Sigmoid colon (tissue), 4 donors: Measurements from ENCODE around the gene RALGDS.

Experiments
- CTCF ChIP-seq, 4 experiments: fragments of 450-650 bp in 3 of 4; fragments of 200-600 bp in 1 of 4; IDR thresholded peaks; one replicate each; pipeline ENCODE4 v1.5.1; 2016 to 2019; ENCODE audit warnings: antibody characterized with exemption in 4 of 4, mild to moderate bottlenecking in 3 of 4, moderate library complexity in 2 of 4
- EP300 ChIP-seq, 4 donors: sonication (generic); formaldehyde crosslinking; IDR thresholded peaks; one replicate each; pipeline ENCODE4 v1.6.1; 2017; ENCODE audit warnings: antibody characterized with exemption in 4 of 4
- POLR2A ChIP-seq, 2 donors: fragments of 450-650 bp; IDR thresholded peaks; one replicate each; pipeline ENCODE4 v1.6.1; 2016; ENCODE audit warnings: antibody characterized with exemption in 2 of 2, mild to moderate bottlenecking in 2 of 2, moderate library complexity in 2 of 2
- POLR2AphosphoS5 ChIP-seq, 4 donors: sonication (generic); formaldehyde crosslinking; IDR thresholded peaks; one replicate each; pipeline ENCODE4 v1.6.1; 2017; ENCODE audit warnings: antibody characterized with exemption in 4 of 4

DNA sequence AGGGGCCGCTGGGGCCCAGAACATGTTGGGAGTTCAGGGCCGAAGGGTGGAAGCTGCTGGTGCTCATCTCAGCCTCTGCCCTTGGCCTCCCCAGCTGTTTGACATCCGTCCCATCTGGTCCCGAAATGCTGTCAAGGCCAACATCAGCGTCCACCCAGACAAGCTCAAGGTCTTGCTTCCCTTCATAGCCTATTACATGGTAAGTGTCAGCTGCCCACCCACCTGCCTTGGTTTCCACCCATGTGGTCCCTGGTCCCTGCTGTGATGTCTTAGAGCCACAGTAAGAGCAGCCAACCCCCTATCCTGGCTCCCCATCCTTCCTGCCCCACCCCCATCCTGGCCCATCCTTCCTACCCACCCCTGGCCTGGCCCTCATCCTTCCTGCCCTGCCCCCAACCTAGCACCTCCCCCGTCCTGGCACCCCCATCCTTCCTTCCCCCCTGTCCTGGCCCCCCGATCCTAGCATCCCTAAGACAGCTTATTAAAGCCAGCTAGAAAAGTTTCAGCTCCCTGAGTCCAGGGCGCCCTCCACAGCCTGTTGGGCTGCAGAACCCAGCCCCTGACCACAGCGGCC is 69.0 kb downstream of the RALGDS start:
- no peak for TF ChIP-seq CTCF (IDR thresholded peaks at IDR 0.05)
- no peak for TF ChIP-seq POLR2AphosphoS5 (IDR thresholded peaks at IDR 0.05)
- TF ChIP-seq POLR2A (IDR thresholded peaks at IDR 0.05): no peak
- TF ChIP-seq EP300 (IDR thresholded peaks at IDR 0.05): no peak
